Stimulated activated CD4-positive, alpha-beta T cell treated with anti-CD3 and anti-CD28 coated beads, Interleukin-1b, Interleukin-23, amount 100 ng/mL, for 24 hours (primary cell): ENCODE measurements around the gene MARCKSL1.
A peak's percentile ranks its signal among the peaks of the same experiment; 100 is the strongest.
"Not testable (repeated sequence)": the region's sequence is repeated elsewhere in the genome, so short reads cannot be mapped to it uniquely, and the experiment has no call there.

Source experiments
- DNase-seq, 4 experiments: peaks; one replicate each; pipeline ENCODE4 v3.0.0-alpha.2; 2020; ENCODE audit warnings: low read depth in 4 of 4, low spot score in 1 of 4

The MARCKSL1 gene, protein sequence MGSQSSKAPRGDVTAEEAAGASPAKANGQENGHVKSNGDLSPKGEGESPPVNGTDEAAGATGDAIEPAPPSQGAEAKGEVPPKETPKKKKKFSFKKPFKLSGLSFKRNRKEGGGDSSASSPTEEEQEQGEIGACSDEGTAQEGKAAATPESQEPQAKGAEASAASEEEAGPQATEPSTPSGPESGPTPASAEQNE

DNA sequence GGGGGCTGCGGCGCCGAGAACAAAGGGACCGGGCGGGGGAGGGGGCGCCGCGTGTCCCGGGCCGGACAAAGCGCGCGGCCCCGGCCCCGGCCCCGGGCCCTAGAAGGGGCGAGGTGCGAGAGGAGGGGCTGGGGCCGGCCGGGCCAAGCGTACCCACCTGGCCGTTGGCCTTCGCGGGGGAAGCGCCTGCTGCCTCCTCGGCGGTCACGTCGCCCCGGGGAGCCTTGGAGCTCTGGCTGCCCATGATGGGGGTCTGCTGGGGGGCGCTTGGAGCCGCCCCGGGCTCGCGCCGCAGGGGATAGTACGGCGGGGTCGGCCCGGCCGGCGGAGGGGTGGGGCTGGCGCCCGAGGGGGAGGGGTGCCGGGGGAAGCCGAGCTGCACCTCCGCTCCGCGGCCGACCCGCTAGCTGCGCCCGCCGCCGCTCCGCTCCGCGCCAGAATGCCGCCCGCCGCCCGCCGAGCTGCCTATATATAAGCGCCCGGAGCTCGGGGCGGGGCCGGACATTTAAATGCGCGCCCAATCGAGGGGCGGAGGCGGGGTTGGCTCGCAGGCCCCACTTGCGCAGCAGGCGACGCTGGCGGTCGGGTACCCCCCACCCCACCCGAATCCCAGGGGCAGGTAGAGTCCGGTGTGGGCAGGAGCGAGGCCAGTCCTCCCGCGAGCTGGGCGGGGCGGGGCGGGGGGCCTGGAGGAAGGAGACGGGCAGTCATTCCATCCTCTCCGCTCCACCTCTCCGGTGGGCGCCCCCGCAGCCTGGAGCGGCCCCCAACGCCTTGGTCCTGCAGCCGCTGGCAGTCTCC is at the start of gene MARCKSL1:
MARCKSL1 (minus strand) TSS at position 444 of the 801 bp plus-strand sequence; CDS start at position 244, 200 bp downstream.
- peak; percentile 56 to 74 (median 72) for DNase-seq

- no peak for DNase-seq
Measured at GRCh38 chr1:32380057-32380456, 44.0 kb upstream of the MARCKSL1 start.

DNA sequence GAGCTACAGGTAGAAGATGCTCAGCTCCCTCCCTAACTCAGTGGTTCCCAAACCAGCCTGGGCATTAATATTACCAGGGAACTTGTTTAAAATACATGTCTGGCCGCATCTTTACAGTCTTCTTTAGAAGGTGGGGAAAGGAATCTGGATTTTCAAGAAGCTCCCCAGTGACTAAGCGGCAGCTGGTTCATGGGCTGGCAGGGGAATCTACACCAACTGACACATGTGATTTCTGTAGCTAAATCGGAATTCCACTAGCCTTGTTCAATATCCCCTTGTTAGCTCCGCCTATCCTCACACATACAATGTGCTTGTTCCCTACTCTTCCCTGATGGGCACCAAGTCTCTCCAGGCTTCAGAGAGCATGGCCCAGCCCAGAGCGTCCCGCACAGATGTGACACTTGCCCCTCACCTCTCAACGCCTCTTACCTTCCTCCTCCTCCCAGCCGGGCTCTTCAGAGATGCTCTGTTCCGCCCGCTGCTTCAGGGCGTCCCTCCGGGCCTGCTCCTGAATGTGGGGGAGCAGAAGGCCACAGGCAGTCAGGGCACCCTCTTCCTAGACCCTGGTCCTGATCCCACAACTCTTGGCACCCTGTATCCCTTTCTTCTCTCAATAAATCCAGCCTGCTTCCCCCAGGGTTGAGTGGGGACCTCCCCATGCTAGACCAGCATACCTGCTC is 41.6 kb upstream of the MARCKSL1 start:
- no peak for DNase-seq

GRCh38 chr1:32376199-32376598 is 40.2 kb upstream of the MARCKSL1 start:
- no peak for DNase-seq

GRCh38 chr1:32373996-32374592 is 38.1 kb upstream of the MARCKSL1 start:
- no peak for DNase-seq

- no peak for DNase-seq
Measured at GRCh38 chr1:32372149-32372756, 36.2 kb upstream of the MARCKSL1 start.

DNA sequence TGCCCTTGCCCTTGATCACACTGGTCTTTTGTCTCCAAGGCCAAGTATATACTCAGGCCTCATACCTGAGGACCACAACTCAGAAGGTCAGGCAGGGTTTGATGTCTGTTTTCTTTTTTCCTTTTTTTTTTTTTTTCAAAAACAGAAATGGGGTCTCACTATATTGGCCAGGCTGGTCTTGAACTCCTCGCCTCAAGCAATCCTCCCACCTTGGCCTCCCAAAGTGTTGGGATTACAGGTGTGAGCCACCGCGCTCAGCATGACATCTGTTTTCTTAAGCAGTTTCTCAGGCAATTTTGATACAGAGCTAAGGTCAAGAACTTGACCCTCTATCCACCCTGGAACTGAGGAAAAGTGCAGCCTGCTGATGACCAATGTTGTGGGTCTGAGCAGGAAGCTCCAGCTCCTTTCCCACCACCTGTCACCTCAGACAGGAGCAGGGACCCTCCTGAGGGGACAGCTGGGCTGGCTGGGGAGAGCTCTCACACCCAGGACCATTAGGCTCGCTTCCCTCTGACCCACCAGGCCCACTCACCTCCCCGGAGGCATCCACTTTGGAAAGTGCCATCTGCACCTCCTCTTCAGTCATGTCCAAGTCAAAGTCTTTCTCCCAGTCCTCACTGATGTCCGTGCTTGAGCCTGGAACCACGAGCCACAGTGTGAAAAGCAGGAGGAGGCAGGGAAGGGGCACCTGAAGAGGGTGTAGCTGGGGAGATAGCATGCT is 32.0 kb upstream of the MARCKSL1 start:
- no peak for DNase-seq

- no peak for DNase-seq
Measured at GRCh38 chr1:32365445-32365844, 29.4 kb upstream of the MARCKSL1 start.

DNA sequence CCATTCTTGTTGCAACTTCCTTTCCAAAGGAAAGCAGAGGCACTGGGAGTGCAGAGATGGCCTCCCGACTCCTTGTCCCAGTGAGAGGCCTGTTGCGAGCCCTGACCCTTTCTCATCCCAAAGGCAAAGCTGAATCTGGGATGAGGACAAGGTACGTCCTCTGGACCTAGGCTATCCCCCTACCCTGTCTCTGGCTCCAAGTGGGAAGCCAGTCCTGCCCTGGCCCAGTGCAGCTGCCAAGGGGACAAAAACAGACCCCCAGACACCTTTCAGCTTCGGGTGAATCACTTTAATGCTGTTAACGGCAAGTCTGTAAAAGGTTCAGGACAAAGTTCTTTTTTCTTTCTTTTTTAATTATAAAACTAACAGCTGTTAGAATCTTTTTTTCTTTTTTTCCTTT is 28.8 kb upstream of the MARCKSL1 start:
- no peak for DNase-seq

- DNase-seq, result no peak
Measured at GRCh38 chr1:32363713-32364112, 27.7 kb upstream of the MARCKSL1 start.

GRCh38 chr1:32362474-32363313 is 26.7 kb upstream of the MARCKSL1 start, which contains the start of the genes FAM229A and TSSK3:
TSS of gene FAM229A (minus strand) at chr1:32362485. CDS start at chr1:32362091, 394 bp downstream.
TSS of gene TSSK3 (plus strand) at chr1:32362539. CDS start at chr1:32362702, 163 bp downstream.
- DNase-seq, result no peak

- DNase-seq, result no peak
Measured at GRCh38 chr1:32361674-32362473, 25.8 kb upstream of the MARCKSL1 start.

DNA sequence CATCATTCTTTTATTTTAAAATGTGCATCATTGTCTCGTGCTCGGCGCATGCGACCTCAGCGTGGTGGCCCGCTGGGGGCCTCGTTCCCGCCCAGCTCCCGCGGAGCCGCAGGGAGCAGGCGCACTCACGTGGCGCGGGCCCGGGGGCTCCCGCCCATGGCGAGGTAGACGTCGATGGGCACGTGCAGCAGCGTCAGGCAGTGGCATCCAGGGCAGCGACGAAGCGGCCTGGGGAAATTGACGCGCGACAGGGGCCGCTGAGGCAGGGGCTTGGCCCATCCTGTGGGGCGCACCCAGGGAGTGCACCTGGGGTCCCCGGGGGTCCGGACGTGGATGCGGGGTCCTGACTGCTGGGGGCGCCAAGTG is 25.3 kb upstream of the MARCKSL1 start:
- DNase-seq, result no peak

DNA sequence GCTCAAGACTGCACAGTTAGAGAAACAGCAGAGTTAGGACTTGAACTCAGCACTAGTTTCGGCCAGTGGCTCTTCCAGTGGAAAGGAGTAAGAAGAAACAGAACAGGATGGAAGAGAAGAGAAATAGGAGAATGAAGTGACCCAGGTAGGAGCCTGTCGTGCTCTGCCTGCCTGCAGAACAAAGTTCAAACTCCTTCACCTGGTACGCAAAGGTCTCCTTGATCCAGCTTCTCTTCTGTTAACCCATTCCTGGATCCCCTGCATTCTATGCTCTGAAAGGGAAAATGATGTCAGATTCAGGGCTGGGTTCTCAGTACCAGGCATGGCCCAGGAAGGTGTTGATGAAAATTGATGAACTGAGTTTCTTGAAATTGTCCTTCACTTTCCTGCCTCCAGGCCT is 22.4 kb upstream of the MARCKSL1 start:
- no peak for DNase-seq

DNA sequence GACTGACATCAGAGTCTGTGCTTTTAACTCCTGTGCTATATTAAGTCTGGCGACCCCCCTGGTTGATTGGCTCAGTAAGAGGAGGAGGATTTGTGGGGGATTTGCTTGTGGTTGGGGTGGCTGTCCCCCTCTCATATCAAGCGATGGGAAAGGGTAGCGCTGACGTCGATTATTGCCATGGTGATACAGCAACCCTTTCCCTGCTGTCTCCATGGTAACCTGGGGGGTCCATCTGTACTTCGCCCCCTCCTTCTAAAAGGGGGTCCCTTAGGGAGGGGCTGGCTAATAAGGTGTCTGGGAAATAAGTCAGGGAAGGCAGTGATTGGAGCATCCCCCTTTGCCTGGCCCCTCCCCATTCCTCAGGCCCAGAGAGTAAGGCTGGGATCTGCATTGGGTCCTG is 21.6 kb upstream of the MARCKSL1 start:
- DNase-seq, result no peak

- no peak for DNase-seq
Measured at GRCh38 chr1:32356478-32356877, 20.4 kb upstream of the MARCKSL1 start.

- not testable (repeated sequence) for DNase-seq
Measured at GRCh38 chr1:32355778-32356177, 19.7 kb upstream of the MARCKSL1 start.

DNA sequence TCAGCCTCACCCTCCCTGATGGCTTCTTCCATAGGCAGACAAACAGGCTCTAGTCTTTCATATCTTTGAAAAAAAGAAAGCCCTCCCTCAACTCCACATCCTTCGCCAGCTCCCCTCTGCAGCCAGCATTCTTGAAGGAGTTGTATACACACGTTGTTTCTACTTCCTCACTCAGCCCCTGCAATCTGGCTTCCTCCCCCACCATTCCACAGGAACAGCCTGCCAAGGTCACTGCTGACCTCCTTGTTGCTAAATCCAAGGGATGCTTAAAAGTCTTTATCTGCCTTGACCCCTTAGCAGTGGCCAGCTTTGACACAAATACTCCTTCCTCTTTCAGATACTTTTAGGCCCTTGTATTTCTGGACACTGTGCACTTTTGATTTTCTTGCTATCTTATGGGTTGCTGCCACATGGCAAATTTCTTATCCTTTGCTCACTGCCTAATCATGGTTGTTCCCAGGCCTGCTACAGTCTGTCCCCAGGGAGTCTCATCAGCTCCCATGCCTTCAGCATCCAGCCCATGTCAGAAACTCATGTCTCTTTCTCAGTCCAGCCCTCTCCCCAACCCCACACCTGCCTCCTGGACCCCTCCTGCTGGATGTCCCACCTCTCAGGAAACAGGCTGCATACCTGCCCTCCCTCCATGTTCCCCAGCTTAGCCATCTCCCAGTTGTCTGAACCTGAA is 18.0 kb upstream of the MARCKSL1 start:
- no peak for DNase-seq
